CD4-positive, alpha-beta T cell (primary cell): Measurements from ENCODE around the gene ZNF18. TPM values are rescaled to one million over a fixed set of nuclear protein-coding genes. Genes with fewer than 3 reads are reported as not detected.
"Not testable (repeated sequence)": the region's sequence is repeated elsewhere in the genome, so short reads cannot be mapped to it uniquely, and the experiment has no call there.

ENCODE experiments used
- ATAC-seq: fragments of 200-7000 bp; cut with Tn5 transposase; one replicate; pipeline ENCODE4 v1.10.0; 2022; ENCODE audit warnings: mild to moderate bottlenecking; ENCODE audit not compliant: poor library complexity
- CTCF ChIA-PET: fragments of 350-600 bp; sonication (Branson Sonifier 250); formaldehyde crosslinking; loops from one replicate; lab custom pipeline; 2021; ENCODE audit warnings: antibody characterized with exemption, inconsistent platforms; lab: Charles Lee
- POLR2A ChIA-PET: fragments of 350-600 bp; sonication (Branson Sonifier 250); formaldehyde crosslinking; loops from one replicate; lab custom pipeline; 2021; ENCODE audit warnings: antibody characterized with exemption, inconsistent platforms; lab: Charles Lee
- DNase-seq, 14 experiments: peaks; one replicate each; pipeline ENCODE4 v3.0.0-alpha.2; 2013 to 2020; ENCODE audit warnings: mixed read lengths in 2 of 14
- H3K27ac ChIP-seq, 2 donors: one replicate each; pipeline versions ENCODE4 v1.5.1 to v1.7.0; 2013; ENCODE audit warnings: low read length in 2 of 2, low read depth in 1 of 2, mild to moderate bottlenecking in 1 of 2
- H3K27me3 ChIP-seq, 2 experiments: 1 replicate in 1 of 2; 2 replicates in 1 of 2; pipeline versions ENCODE4 v1.6.1 to v1.7.0; 2013; ENCODE audit warnings: low read length in 2 of 2, control low read depth in 1 of 2, mild to moderate bottlenecking in 1 of 2, moderate library complexity in 1 of 2; ENCODE audit not compliant: insufficient read depth in 2 of 2, control insufficient read depth in 1 of 2
- H3K36me3 ChIP-seq: one replicate; pipeline ENCODE4 v1.6.1; 2013; ENCODE audit warnings: low read length, control low read depth; ENCODE audit not compliant: insufficient read depth
- H3K4me1 ChIP-seq: one replicate; pipeline ENCODE4 v1.6.1; 2013; ENCODE audit warnings: low read length, control low read depth; ENCODE audit not compliant: insufficient read depth
- H3K4me3 ChIP-seq: one replicate; pipeline ENCODE4 v1.5.1; 2013; ENCODE audit warnings: mild to moderate bottlenecking, low read length, moderate library complexity
- H3K9me3 ChIP-seq, 2 experiments: 1 replicate in 1 of 2; 2 replicates in 1 of 2; pipeline versions ENCODE4 v1.6.1 to v1.7.0; 2013; ENCODE audit warnings: low read length in 2 of 2, mild to moderate bottlenecking in 2 of 2, control low read depth in 1 of 2, moderate library complexity in 1 of 2; ENCODE audit not compliant: control insufficient read depth in 1 of 2, insufficient read depth in 1 of 2
- H3K27ac Mint-ChIP-seq: one replicate; pipeline ENCODE4 v1.8.0; 2020; ENCODE audit warnings: mixed read lengths
- H3K27me3 Mint-ChIP-seq: one replicate; pipeline ENCODE4 v1.8.0; 2021; ENCODE audit warnings: mixed read lengths
- H3K36me3 Mint-ChIP-seq: one replicate; pipeline ENCODE4 v1.8.0; 2021; ENCODE audit warnings: low read depth, mixed read lengths
- H3K4me1 Mint-ChIP-seq: one replicate; pipeline ENCODE4 v1.8.0; 2021; ENCODE audit warnings: low read depth, mixed read lengths
- H3K4me3 Mint-ChIP-seq: one replicate; pipeline ENCODE4 v1.8.0; 2020; ENCODE audit warnings: mild to moderate bottlenecking, mixed read lengths
- H3K9me3 Mint-ChIP-seq: one replicate; pipeline ENCODE4 v1.8.0; 2020; ENCODE audit warnings: mixed read lengths
- intact Hi-C, 2 experiments: fragments of 100-400 bp; cut with DNase I in 1 of 2; cut with micrococcal nuclease in 1 of 2; formaldehyde crosslinking; loops; one replicate each; pipeline versions ENCODE4 v1.15.1 to v1.9.0; 2023 to 2025; cut with DNase I, micrococcal nuclease
- total RNA-seq, 174 experiments: library from RNA in 2 of 174; stranded (reverse) in 2 of 174; gene quantifications; one replicate each; pipeline ENCODE4 v1.2.3 and lab custom pipeline; 2021 to 2026
- TF ChIP-seq, protein P1 (sequence below): fragments of 200-600 bp; IDR thresholded peaks from one replicate; pipeline ENCODE4 v1.8.0; 2022; ENCODE audit warnings: antibody characterized with exemption, mild to moderate bottlenecking

Gene ZNF18
- total RNA-seq, 2 experiments from 2014 or later = 11.4 to 11.5 TPM

DNA sequence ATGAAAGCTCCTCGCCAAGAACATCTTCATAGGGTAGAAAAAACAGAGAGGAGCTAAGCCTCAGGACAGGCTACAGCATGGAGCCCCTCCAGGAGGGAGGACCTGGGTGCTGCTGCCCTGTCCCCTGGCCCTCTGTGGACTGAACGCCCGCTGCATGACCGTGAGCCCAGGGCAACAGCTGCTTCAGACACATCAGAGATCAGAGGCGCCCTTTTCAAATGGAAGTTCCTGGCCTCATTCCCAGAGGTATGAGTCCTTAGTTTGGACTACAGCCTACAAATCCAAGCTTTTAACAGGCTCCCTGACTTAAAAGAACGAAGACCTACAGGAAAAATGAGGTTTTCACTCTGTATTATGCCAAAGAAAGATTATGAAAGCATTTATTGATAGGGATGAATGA lies 48.5 kb downstream of the ZNF18 start:
- Histone ChIP-seq H3K27me3 (no peaks in the 10 kb centered on the region), H3K4me3 (no peak overlapping the region), H3K27ac (no peak overlapping the region), H3K4me1 (no peaks in the 10 kb centered on the region), H3K36me3 (no peaks in the 10 kb centered on the region), H3K9me3 (peaks cover 8 to 14% of the 10 kb centered on the region in 2 experiments)
- ChIA-PET CTCF (interaction anchor here (1.1 kb wide), 1 partner anchor 10 kb away, joined by 3 read pairs; no protein-coding TSS in a partner anchor), POLR2A (no interaction called here)
- H3K4me1 Mint-ChIP-seq = no peaks in the 10 kb centered on the region
- no peak overlapping the region for H3K4me3 Mint-ChIP-seq
- H3K27ac Mint-ChIP-seq = no peak overlapping the region
- ATAC-seq (no peak), DNase-seq (no peak)
- TF ChIP-seq, protein P1, sequence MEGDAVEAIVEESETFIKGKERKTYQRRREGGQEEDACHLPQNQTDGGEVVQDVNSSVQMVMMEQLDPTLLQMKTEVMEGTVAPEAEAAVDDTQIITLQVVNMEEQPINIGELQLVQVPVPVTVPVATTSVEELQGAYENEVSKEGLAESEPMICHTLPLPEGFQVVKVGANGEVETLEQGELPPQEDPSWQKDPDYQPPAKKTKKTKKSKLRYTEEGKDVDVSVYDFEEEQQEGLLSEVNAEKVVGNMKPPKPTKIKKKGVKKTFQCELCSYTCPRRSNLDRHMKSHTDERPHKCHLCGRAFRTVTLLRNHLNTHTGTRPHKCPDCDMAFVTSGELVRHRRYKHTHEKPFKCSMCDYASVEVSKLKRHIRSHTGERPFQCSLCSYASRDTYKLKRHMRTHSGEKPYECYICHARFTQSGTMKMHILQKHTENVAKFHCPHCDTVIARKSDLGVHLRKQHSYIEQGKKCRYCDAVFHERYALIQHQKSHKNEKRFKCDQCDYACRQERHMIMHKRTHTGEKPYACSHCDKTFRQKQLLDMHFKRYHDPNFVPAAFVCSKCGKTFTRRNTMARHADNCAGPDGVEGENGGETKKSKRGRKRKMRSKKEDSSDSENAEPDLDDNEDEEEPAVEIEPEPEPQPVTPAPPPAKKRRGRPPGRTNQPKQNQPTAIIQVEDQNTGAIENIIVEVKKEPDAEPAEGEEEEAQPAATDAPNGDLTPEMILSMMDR = no peak
- peaks cover 6% of the 10 kb centered on the region for H3K9me3 Mint-ChIP-seq
- H3K36me3 Mint-ChIP-seq = peaks cover 13% of the 10 kb centered on the region
- no peaks in the 10 kb centered on the region for H3K27me3 Mint-ChIP-seq
- intact Hi-C loops = no loop called here

DNA sequence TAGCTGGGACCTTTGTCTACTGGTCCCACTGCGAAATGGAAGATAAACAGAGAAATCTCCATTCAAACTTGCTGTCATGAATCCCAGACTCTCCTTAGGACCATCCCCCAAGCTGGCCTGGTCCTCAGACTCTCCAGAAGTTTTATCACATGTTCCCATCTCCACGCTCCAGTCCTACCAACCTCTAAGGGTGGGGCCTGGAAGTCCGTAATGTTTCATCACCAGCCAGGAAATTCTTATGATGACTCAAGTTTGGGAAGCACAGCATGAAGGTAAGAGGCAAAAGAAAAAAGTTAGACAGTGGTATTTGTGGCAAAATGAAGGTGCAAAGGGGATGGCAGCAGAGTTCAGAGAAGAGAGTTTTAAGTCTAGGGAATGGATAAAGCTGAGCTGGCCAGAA lies 52.7 kb downstream of the ZNF18 start:
- TF ChIP-seq, protein P1 = no peak
- no peaks in the 10 kb centered on the region for H3K27me3 Mint-ChIP-seq
- POLR2A ChIA-PET = no interaction called here
- no peaks in the 10 kb centered on the region for H3K9me3 Mint-ChIP-seq
- no peak overlapping the region for H3K27ac Mint-ChIP-seq
- no peak overlapping the region for H3K27ac ChIP-seq
- no peak overlapping the region for H3K4me3 ChIP-seq
- no peaks in the 10 kb centered on the region for H3K27me3 ChIP-seq
- H3K4me1 ChIP-seq = no peaks in the 10 kb centered on the region
- no peaks in the 10 kb centered on the region for H3K36me3 Mint-ChIP-seq
- intact Hi-C loops = no loop called here
- no peaks in the 10 kb centered on the region for H3K4me1 Mint-ChIP-seq
- CTCF ChIA-PET = interaction anchor here (0.7 kb wide), 1 partner anchor 47 kb away, joined by 6 read pairs; no protein-coding TSS in a partner anchor
- H3K4me3 Mint-ChIP-seq = no peak overlapping the region
- DNase-seq (no peak), ATAC-seq (no peak)
- peaks cover 0 to 8% of the 10 kb centered on the region in 2 experiments for H3K9me3 ChIP-seq
- H3K36me3 ChIP-seq = no peaks in the 10 kb centered on the region

DNA sequence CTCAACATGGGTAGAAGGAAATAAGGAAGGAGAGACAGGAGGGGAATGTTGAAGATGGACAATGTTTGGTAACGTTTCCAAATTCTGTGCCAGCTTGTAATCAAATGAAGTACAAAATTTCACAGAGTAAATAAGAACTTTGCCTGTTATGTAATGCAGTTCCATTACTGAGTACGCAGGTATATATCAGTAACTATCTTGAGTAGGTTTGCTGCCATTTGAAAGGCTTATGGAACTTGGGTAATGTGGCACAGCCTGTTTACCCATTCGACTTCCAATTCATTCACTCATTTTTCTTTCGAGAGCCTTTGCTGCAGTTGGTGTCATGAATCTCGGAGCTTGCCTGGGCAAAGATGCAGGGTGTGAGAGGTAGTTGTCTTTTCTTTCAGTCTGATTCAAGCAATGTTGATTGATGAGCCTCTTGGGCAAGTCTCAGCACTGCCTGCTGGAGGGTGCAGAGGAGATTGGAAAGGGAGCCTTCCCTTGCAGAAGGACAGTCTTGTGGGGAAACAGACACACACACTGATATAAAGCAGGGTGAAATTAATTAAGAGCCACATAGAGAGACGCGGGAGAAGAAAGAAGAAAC lies 53.4 kb downstream of the ZNF18 start:
- ATAC-seq (no peak), DNase-seq (no peak)
- Mint-ChIP-seq H3K27me3 (no peaks in the 10 kb centered on the region), H3K9me3 (no peaks in the 10 kb centered on the region), H3K36me3 (no peaks in the 10 kb centered on the region), H3K4me3 (no peak overlapping the region), H3K27ac (no peak overlapping the region), H3K4me1 (no peaks in the 10 kb centered on the region)
- Histone ChIP-seq H3K27me3 (no peaks in the 10 kb centered on the region), H3K4me3 (no peak overlapping the region), H3K9me3 (peaks cover 0 to 8% of the 10 kb centered on the region in 2 experiments), H3K36me3 (no peaks in the 10 kb centered on the region), H3K4me1 (no peaks in the 10 kb centered on the region), H3K27ac (no peak overlapping the region)
- POLR2A ChIA-PET = no interaction called here
- CTCF ChIA-PET = no interaction called here
- intact Hi-C loops = no loop called here
- TF ChIP-seq, protein P1 = no peak

DNA sequence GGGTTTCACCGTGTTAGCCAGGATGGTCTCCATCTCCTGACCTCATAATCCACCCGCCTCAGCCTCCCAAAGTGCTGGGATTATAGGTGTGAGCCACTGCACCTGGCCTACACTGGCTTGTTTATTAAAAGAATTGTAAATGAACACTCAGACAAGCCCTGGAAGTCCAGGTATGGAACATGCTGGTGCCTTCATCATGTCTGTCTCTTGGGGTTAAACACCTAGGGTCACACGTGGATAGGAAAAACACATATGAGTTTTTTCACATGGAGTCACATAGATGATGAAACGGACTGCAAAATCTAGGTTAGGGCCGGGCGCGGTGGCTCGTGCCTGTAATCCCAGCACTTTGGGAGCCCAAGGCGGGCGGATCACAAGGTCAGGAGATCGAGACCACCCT lies 54.2 kb downstream of the ZNF18 start:
- H3K9me3 Mint-ChIP-seq, H3K27me3 ChIP-seq, ATAC-seq, H3K4me3 Mint-ChIP-seq, H3K27ac ChIP-seq, H3K36me3 ChIP-seq, CTCF ChIA-PET, H3K27me3 Mint-ChIP-seq, H3K4me1 Mint-ChIP-seq, intact Hi-C loops, H3K4me1 ChIP-seq, H3K36me3 Mint-ChIP-seq, POLR2A ChIA-PET, H3K4me3 ChIP-seq, H3K27ac Mint-ChIP-seq, H3K9me3 ChIP-seq, DNase-seq: not testable (repeated sequence)
